Mesenchymal stem cell (in vitro differentiated cells and primary cell): ENCODE data around the gene SGPP1.
"Not testable (repeated sequence)": the region's sequence is repeated elsewhere in the genome, so short reads cannot be mapped to it uniquely, and the experiment has no call there.

Experiments used
- DNase-seq: peaks from one replicate; pipeline ENCODE4 v3.0.0-alpha.2; 2013
- H2AFZ ChIP-seq: one replicate; pipeline ENCODE4 v1.6.1; 2013; ENCODE audit warnings: low read depth, mild to moderate bottlenecking, control low read depth, inconsistent platforms, low read length, moderate library complexity
- H2AK5ac ChIP-seq: 2 replicates; pipeline ENCODE4 v1.6.1; 2013; ENCODE audit warnings: low read length, moderate library complexity, mild to moderate bottlenecking, inconsistent platforms; ENCODE audit not compliant: severe bottlenecking
- H2BK120ac ChIP-seq: one replicate; pipeline ENCODE4 v1.6.1; 2013; ENCODE audit warnings: low read depth, mild to moderate bottlenecking, inconsistent platforms, low read length, moderate library complexity
- H2BK12ac ChIP-seq, 2 experiments: one replicate each; pipeline ENCODE4 v1.6.1; 2013; ENCODE audit warnings: inconsistent platforms in 2 of 2, low read length in 2 of 2, mild to moderate bottlenecking in 2 of 2, moderate library complexity in 2 of 2, control low read depth in 1 of 2
- H2BK15ac ChIP-seq: one replicate; pipeline ENCODE4 v1.6.1; 2013; ENCODE audit warnings: mild to moderate bottlenecking, low read depth, inconsistent platforms; ENCODE audit not compliant: poor library complexity, severe bottlenecking
- H2BK5ac ChIP-seq: 2 replicates; pipeline ENCODE4 v1.6.1; 2013; ENCODE audit warnings: low read depth, mild to moderate bottlenecking, low read length, control low read depth, inconsistent platforms; ENCODE audit not compliant: poor library complexity, severe bottlenecking
- H3K14ac ChIP-seq, 2 experiments: one replicate each; pipeline ENCODE4 v1.6.1; 2013; ENCODE audit warnings: inconsistent platforms in 2 of 2, low read length in 2 of 2, control low read depth in 1 of 2, mild to moderate bottlenecking in 1 of 2, moderate library complexity in 1 of 2
- H3K18ac ChIP-seq, 2 experiments: one replicate each; pipeline ENCODE4 v1.6.1; 2013; ENCODE audit warnings: inconsistent platforms in 2 of 2, low read length in 2 of 2, control low read depth in 1 of 2, low read depth in 1 of 2, mild to moderate bottlenecking in 1 of 2
- H3K23ac ChIP-seq, 2 experiments: one replicate each; pipeline ENCODE4 v1.6.1; 2013; ENCODE audit warnings: inconsistent platforms in 2 of 2, low read length in 2 of 2, mild to moderate bottlenecking in 2 of 2, moderate library complexity in 2 of 2, control low read depth in 1 of 2
- H3K27ac ChIP-seq: 2 replicates; pipeline ENCODE4 v1.5.1; 2013; ENCODE audit warnings: mild to moderate bottlenecking, moderate library complexity, low read length, control low read depth, inconsistent platforms; ENCODE audit not compliant: poor library complexity, severe bottlenecking
- H3K27me3 ChIP-seq, 2 experiments: 2 replicates each; pipeline versions ENCODE4 v1.6.1 to v1.7.0; 2013; ENCODE audit warnings: low read length in 2 of 2, mild to moderate bottlenecking in 2 of 2, moderate library complexity in 2 of 2, control low read depth in 1 of 2, inconsistent platforms in 1 of 2; ENCODE audit not compliant: control insufficient read depth in 1 of 2, insufficient read depth in 1 of 2
- H3K36me3 ChIP-seq, 2 experiments: 2 replicates each; pipeline versions ENCODE4 v1.6.1 to v1.7.0; 2013; ENCODE audit warnings: low read length in 2 of 2, control low read depth in 1 of 2, inconsistent platforms in 1 of 2, low read depth in 1 of 2, mild to moderate bottlenecking in 1 of 2; ENCODE audit not compliant: insufficient read depth in 2 of 2, control insufficient read depth in 1 of 2
- H3K4ac ChIP-seq, 2 experiments: one replicate each; pipeline ENCODE4 v1.6.1; 2013; ENCODE audit warnings: inconsistent platforms in 2 of 2, low read length in 2 of 2, mild to moderate bottlenecking in 2 of 2, moderate library complexity in 2 of 2, control low read depth in 1 of 2, low read depth in 1 of 2
- H3K4me1 ChIP-seq: 2 replicates; pipeline ENCODE4 v1.6.1; 2013; ENCODE audit warnings: low read depth, low read length, control low read depth; ENCODE audit not compliant: control insufficient read depth, insufficient read depth
- H3K4me2 ChIP-seq: 2 replicates; pipeline ENCODE4 v1.6.1; 2013; ENCODE audit warnings: low read length, mild to moderate bottlenecking, inconsistent platforms; ENCODE audit not compliant: poor library complexity, severe bottlenecking
- H3K4me3 ChIP-seq, 2 experiments: 2 replicates each; pipeline versions ENCODE4 v1.5.1 to v1.7.0; 2013; ENCODE audit warnings: low read length in 2 of 2, mild to moderate bottlenecking in 2 of 2, control low read depth in 1 of 2, low read depth in 1 of 2; ENCODE audit not compliant: insufficient read depth in 1 of 2
- H3K79me1 ChIP-seq: replicated peaks from 2 replicates; pipeline ENCODE4 v1.6.1; 2013; ENCODE audit warnings: mild to moderate bottlenecking, control low read depth, low read length, inconsistent platforms; ENCODE audit not compliant: poor library complexity, severe bottlenecking
- H3K9ac ChIP-seq: 2 replicates; pipeline ENCODE4 v1.7.0; 2013; ENCODE audit warnings: mild to moderate bottlenecking, low read length, moderate library complexity
- H3K9me3 ChIP-seq: 2 replicates; pipeline ENCODE4 v1.7.0; 2013; ENCODE audit warnings: mild to moderate bottlenecking, low read length; ENCODE audit not compliant: control insufficient read depth
- H4K8ac ChIP-seq: one replicate; pipeline ENCODE4 v1.6.1; 2013; ENCODE audit warnings: inconsistent platforms, mild to moderate bottlenecking, low read length, moderate library complexity
- H4K91ac ChIP-seq: one replicate; pipeline ENCODE4 v1.6.1; 2013; ENCODE audit warnings: mild to moderate bottlenecking, low read length, inconsistent platforms
- WGBS: methylation state at CpG from one replicate; pipeline ENCODE4 v1.1.7; 2013; ENCODE audit warnings: mixed read lengths; 5-methylcytosine and 5-hydroxymethylcytosine counted together

The SGPP1 gene

GRCh38 chr14:63663428-63664341 lies 64.2 kb downstream of the SGPP1 start:
- Histone ChIP-seq H3K4me3 (no peak overlapping the region), H2AFZ (no peak overlapping the region), H3K18ac (no peak overlapping the region), H4K8ac (no peak overlapping the region), H2AK5ac (no peak overlapping the region), H3K4me1 (no peaks in the 10 kb centered on the region), H3K14ac (no peak overlapping the region), H3K79me1 (no peaks in the 10 kb centered on the region), H3K4me2 (no peak overlapping the region), H2BK12ac (no peak overlapping the region), H3K27ac (no peak overlapping the region), H4K91ac (no peak overlapping the region), H2BK120ac (no peak overlapping the region), H3K23ac (no peak overlapping the region), H3K4ac (no peak overlapping the region), H3K9ac (no peak overlapping the region), H3K36me3 (peaks cover 0 to 2% of the 10 kb centered on the region in 2 experiments), H2BK15ac (no peak overlapping the region), H2BK5ac (no peak overlapping the region), H3K27me3 (no peaks in the 10 kb centered on the region), H3K9me3 (no peaks in the 10 kb centered on the region)
- WGBS = 96% methylated on average over 12 of the region's 12 CpGs
- DNase-seq = no peak

GRCh38 chr14:63662776-63663175 lies 65.1 kb downstream of the SGPP1 start:
- no peak overlapping the region for H3K23ac ChIP-seq
- no peak for DNase-seq
- H2BK12ac ChIP-seq = no peak overlapping the region
- no peak overlapping the region for H2BK120ac ChIP-seq
- no peak overlapping the region for H2AFZ ChIP-seq
- H2BK15ac ChIP-seq = no peak overlapping the region
- H4K8ac ChIP-seq = no peak overlapping the region
- 93% methylated on average over 8 of the region's 8 CpGs for WGBS
- H3K9ac ChIP-seq = no peak overlapping the region
- no peak overlapping the region for H3K18ac ChIP-seq
- no peak overlapping the region for H3K4ac ChIP-seq
- H2AK5ac ChIP-seq = no peak overlapping the region
- H3K14ac ChIP-seq = no peak overlapping the region
- H3K27ac ChIP-seq = no peak overlapping the region
- H3K27me3 ChIP-seq = no peaks in the 10 kb centered on the region
- H3K4me3 ChIP-seq = no peak overlapping the region
- no peak overlapping the region for H2BK5ac ChIP-seq
- no peaks in the 10 kb centered on the region for H3K79me1 ChIP-seq
- H3K36me3 ChIP-seq = peaks cover 0 to 2% of the 10 kb centered on the region in 2 experiments
- no peaks in the 10 kb centered on the region for H3K4me1 ChIP-seq
- no peak overlapping the region for H3K4me2 ChIP-seq
- no peaks in the 10 kb centered on the region for H3K9me3 ChIP-seq
- H4K91ac ChIP-seq = no peak overlapping the region

DNA sequence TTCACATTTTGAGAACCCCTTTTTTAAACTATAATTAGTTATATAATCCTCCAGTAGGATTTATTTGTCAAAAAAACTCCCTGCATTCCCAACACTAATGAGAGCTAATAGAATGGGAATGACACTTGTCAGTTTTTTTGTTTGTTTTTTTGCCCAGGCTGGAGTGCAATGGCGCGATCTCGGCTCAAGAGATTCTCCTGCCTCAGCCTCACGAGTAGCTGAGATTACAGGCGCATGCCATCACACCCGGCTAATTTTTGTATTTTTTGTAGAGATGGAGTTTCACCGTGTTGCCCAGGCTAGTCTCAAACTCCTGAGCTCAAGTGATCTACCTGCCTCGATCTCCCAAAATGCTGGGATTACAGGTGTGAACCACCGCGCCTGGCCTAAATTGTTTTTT lies 66.0 kb downstream of the SGPP1 start:
- not testable (repeated sequence) for H3K9me3 ChIP-seq, H3K79me1 ChIP-seq, H2BK5ac ChIP-seq, H3K4ac ChIP-seq, H3K4me1 ChIP-seq, H3K9ac ChIP-seq, H4K91ac ChIP-seq, H3K27ac ChIP-seq, H2AK5ac ChIP-seq, H2BK12ac ChIP-seq, H4K8ac ChIP-seq, H3K4me2 ChIP-seq, H2BK120ac ChIP-seq, H3K4me3 ChIP-seq, H2BK15ac ChIP-seq, H3K23ac ChIP-seq, H3K14ac ChIP-seq, H2AFZ ChIP-seq, H3K18ac ChIP-seq, H3K36me3 ChIP-seq, H3K27me3 ChIP-seq, DNase-seq
- WGBS = 98% methylated on average over 10 of the region's 10 CpGs

GRCh38 chr14:63659726-63660125 lies 68.1 kb downstream of the SGPP1 start:
- Histone ChIP-seq H2BK12ac (no peak overlapping the region), H2AFZ (no peak overlapping the region), H3K27me3 (no peaks in the 10 kb centered on the region), H3K4me2 (no peak overlapping the region), H4K8ac (no peak overlapping the region), H3K9me3 (no peaks in the 10 kb centered on the region), H4K91ac (no peak overlapping the region), H3K4me3 (no peak overlapping the region), H3K4me1 (no peaks in the 10 kb centered on the region), H3K79me1 (no peaks in the 10 kb centered on the region), H3K36me3 (peaks cover 0 to 2% of the 10 kb centered on the region in 2 experiments), H3K14ac (no peak overlapping the region), H2BK120ac (no peak overlapping the region), H3K18ac (no peak overlapping the region), H2BK15ac (no peak overlapping the region), H3K23ac (peak overlapping the region in 1 of 2 experiments; percentile 86), H2BK5ac (no peak overlapping the region), H3K9ac (no peak overlapping the region), H3K4ac (no peak overlapping the region), H3K27ac (no peak overlapping the region), H2AK5ac (no peak overlapping the region)
- 97% methylated on average over 4 of the region's 4 CpGs for WGBS
- no peak for DNase-seq
